Activated CD8-positive, alpha-beta T cell treated with anti-CD3 and anti-CD28 coated beads for 36 hours (primary cell): ENCODE data around the gene NR5A2. TPM values are rescaled to one million over a fixed set of nuclear protein-coding genes. Genes with fewer than 3 reads are reported as not detected.

ENCODE experiments used
- ATAC-seq: fragments of 200-7000 bp; cut with Tn5 transposase; one replicate; pipeline ENCODE4 v1.10.0; 2021; ENCODE audit warnings: mild to moderate bottlenecking, moderate library complexity
- CTCF ChIA-PET: fragments of 350-600 bp; sonication (Branson Sonifier 250); formaldehyde crosslinking; loops from one replicate; lab custom pipeline; 2021; ENCODE audit warnings: antibody characterized with exemption; lab: Charles Lee
- POLR2A ChIA-PET: fragments of 350-600 bp; sonication (Branson Sonifier 250); formaldehyde crosslinking; loops from one replicate; lab custom pipeline; 2021; ENCODE audit warnings: antibody characterized with exemption; lab: Charles Lee
- DNase-seq: peaks from one replicate; pipeline ENCODE4 v3.0.0-alpha.2; 2020
- H3K27ac Mint-ChIP-seq: one replicate; pipeline ENCODE4 v1.8.0; 2021; ENCODE audit warnings: mild to moderate bottlenecking, mixed read lengths
- H3K27me3 Mint-ChIP-seq: one replicate; pipeline ENCODE4 v1.8.0; 2021; ENCODE audit warnings: mixed read lengths
- H3K36me3 Mint-ChIP-seq: one replicate; pipeline ENCODE4 v1.8.0; 2021; ENCODE audit warnings: low read depth, mixed read lengths
- H3K4me1 Mint-ChIP-seq: one replicate; pipeline ENCODE4 v1.8.0; 2021; ENCODE audit warnings: low read depth, mixed read lengths
- H3K4me3 Mint-ChIP-seq: one replicate; pipeline ENCODE4 v1.8.0; 2021; ENCODE audit warnings: mild to moderate bottlenecking, moderate library complexity, mixed read lengths
- H3K9me3 Mint-ChIP-seq: one replicate; pipeline ENCODE4 v1.8.0; 2021; ENCODE audit warnings: mixed read lengths
- intact Hi-C: fragments of 100-400 bp; cut with micrococcal nuclease; formaldehyde crosslinking; loops from one replicate; pipeline ENCODE4 v1.10.0; 2022
- total RNA-seq, 2 experiments: library from RNA; stranded (reverse); gene quantifications; one replicate each; pipeline ENCODE4 v1.2.3, GENCODE V29; 2021
- TF ChIP-seq, protein P1 (sequence below): fragments of 200-600 bp; IDR thresholded peaks from one replicate; pipeline ENCODE4 v1.8.0; 2022; ENCODE audit warnings: antibody characterized with exemption, mild to moderate bottlenecking

The NR5A2 gene
- total RNA-seq, 2 experiments from 2014 or later, result not detected

DNA sequence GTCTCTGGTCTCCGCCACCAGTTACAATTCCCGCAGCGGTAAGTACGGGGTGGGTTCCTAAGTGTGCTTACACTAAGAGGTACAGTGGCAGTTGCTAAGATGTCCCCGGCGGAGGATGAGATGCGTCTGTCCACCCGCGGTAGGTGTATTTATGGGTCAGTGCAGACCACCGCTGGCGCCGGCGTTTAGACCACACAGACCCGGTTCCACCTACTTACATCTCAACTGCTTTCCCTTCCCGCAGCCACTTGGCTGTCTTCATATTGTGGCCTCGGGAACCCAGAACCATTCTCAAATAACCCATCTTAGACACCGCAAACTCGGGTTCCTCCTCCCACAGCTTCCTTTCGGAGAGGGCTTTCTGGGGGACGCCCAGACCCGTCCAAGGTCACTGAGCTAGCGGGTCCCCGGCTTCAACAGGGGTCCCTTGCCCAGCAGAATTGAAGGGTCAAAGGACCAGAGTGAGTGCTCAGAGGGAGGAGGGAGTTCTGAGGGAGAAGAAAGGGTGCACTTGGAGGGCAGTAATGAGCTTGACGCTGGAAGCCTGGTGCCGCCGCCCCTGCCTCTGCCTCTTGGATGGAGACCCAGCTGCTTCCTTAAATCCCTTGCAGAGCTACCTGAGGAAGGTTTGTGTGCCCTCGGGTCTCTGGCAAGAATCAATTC, 8.6 kb downstream of the NR5A2 start:
- POLR2A ChIA-PET, result no interaction called here
- H3K4me1 Mint-ChIP-seq, result peaks cover 14% of the 10 kb centered on the region
- DNase-seq (no peak), ATAC-seq (no peak)
- H3K4me3 Mint-ChIP-seq, result no peak overlapping the region
- H3K27ac Mint-ChIP-seq, result no peak overlapping the region
- TF ChIP-seq, protein P1, sequence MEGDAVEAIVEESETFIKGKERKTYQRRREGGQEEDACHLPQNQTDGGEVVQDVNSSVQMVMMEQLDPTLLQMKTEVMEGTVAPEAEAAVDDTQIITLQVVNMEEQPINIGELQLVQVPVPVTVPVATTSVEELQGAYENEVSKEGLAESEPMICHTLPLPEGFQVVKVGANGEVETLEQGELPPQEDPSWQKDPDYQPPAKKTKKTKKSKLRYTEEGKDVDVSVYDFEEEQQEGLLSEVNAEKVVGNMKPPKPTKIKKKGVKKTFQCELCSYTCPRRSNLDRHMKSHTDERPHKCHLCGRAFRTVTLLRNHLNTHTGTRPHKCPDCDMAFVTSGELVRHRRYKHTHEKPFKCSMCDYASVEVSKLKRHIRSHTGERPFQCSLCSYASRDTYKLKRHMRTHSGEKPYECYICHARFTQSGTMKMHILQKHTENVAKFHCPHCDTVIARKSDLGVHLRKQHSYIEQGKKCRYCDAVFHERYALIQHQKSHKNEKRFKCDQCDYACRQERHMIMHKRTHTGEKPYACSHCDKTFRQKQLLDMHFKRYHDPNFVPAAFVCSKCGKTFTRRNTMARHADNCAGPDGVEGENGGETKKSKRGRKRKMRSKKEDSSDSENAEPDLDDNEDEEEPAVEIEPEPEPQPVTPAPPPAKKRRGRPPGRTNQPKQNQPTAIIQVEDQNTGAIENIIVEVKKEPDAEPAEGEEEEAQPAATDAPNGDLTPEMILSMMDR, result no peak
- CTCF ChIA-PET, result no interaction called here
- peaks cover 31% of the 10 kb centered on the region for H3K27me3 Mint-ChIP-seq
- no peaks in the 10 kb centered on the region for H3K36me3 Mint-ChIP-seq
- H3K9me3 Mint-ChIP-seq, result no peaks in the 10 kb centered on the region
- intact Hi-C loops, result loop anchor here (10.0 kb wide), 1 partner anchor 91 kb away; no protein-coding TSS in a partner anchor

DNA sequence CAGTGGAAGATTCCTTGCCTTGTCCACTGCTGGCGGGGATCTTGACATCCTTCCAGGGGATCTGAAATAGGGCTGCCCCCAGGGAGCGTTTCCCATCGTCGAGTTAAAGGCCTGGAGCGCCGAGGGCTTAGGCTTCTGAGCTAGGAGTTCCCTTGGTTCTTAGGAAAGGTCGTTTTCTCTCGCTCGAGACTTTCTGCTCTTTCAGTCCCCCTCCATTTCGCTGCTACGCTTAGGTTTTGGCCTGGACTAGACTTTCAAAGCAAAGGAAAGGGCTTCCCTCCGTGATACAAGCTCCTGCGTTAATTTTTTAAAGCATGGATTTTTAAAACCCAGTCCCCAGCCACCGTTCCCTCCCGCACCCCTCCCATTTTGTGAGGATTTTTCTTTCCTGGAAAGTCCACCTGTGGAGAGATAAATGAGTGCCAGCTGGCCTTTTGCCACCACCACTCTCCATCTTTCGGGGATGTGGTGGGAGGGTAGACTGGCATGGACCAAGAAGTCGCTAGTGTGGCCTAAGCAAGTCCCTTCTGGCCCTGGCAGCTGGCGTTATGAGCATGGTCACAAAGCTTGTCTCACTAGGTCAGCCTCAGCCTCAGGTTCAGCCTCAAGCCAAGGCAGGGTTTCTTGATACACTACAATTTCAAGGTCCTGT, 9.2 kb downstream of the NR5A2 start:
- no peak overlapping the region for H3K27ac Mint-ChIP-seq
- H3K27me3 Mint-ChIP-seq, result peaks cover 34% of the 10 kb centered on the region
- no peaks in the 10 kb centered on the region for H3K9me3 Mint-ChIP-seq
- TF ChIP-seq, protein P1, result no peak
- ATAC-seq (no peak), DNase-seq (no peak)
- H3K4me1 Mint-ChIP-seq, result peaks cover 17% of the 10 kb centered on the region
- H3K36me3 Mint-ChIP-seq, result no peaks in the 10 kb centered on the region
- ChIA-PET POLR2A (no interaction called here), CTCF (no interaction called here)
- H3K4me3 Mint-ChIP-seq, result no peak overlapping the region
- intact Hi-C loops, result loop anchor here (10.0 kb wide), 1 partner anchor 92 kb away; no protein-coding TSS in a partner anchor

DNA sequence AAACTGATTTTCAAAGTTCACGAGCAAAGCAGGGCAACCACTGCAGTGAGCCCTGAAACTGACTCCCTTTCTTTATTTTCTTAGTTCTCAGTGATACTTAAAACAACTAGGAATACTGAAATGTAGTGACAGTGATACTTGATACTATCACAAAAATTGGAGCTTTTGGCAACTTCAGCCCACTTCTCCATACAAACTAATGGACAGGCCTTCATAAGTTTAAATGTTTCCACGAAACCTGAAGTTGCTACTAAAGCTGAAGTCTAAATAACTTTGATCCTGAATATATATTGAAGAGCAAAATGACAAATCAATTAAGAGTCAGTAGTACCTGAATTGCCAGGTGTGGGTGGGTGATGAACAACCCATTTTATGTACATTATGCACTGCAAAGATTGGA, 10.0 kb downstream of the NR5A2 start:
- CTCF ChIA-PET, result no interaction called here
- intact Hi-C loops, result loop anchor here (10.0 kb wide), 1 partner anchor 93 kb away; no protein-coding TSS in a partner anchor
- POLR2A ChIA-PET, result interaction anchor here (0.6 to 0.7 kb wide), 2 partner anchors 98 to 236 kb away, joined by 3 read pairs; no protein-coding TSS in a partner anchor

DNA sequence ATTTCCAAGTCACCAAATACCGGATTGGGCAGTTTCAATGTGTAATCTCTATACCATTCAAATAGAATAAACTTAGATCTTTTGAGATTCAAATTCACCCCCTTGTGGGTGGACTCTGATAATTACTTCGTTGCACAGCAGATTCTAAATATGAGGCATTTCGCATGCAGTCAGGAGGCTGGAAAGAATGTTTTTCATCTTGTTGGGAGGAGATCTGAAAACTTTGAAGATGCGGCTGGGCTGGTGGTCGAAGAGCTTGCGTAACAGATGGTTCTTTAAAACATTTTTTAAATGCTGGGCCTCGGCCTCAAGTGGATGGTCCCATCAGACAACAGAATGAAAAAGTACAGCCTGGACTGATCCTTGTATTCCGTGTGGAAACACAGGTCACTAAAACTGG, 10.4 kb downstream of the NR5A2 start:
- Mint-ChIP-seq H3K36me3 (no peaks in the 10 kb centered on the region), H3K27me3 (peaks cover 37% of the 10 kb centered on the region), H3K9me3 (no peaks in the 10 kb centered on the region), H3K4me1 (peaks cover 20% of the 10 kb centered on the region), H3K4me3 (no peak overlapping the region), H3K27ac (no peak overlapping the region)
- TF ChIP-seq, protein P1, result no peak
- ChIA-PET POLR2A (interaction anchor here (0.6 to 0.7 kb wide), 2 partner anchors 98 to 237 kb away, joined by 3 read pairs; no protein-coding TSS in a partner anchor), CTCF (no interaction called here)
- intact Hi-C loops, result loop anchor here (10.0 kb wide), 1 partner anchor 93 kb away; no protein-coding TSS in a partner anchor
- DNase-seq (no peak), ATAC-seq (no peak)

More for the DNA sequence above, 10.0 kb downstream of the NR5A2 start:
- DNase-seq (no peak), ATAC-seq (no peak)
- Mint-ChIP-seq H3K27me3 (peaks cover 33% of the 10 kb centered on the region), H3K36me3 (no peaks in the 10 kb centered on the region), H3K27ac (no peak overlapping the region), H3K4me1 (peaks cover 17% of the 10 kb centered on the region), H3K4me3 (no peak overlapping the region), H3K9me3 (no peaks in the 10 kb centered on the region)
- TF ChIP-seq, protein P1, result no peak
